K562 (cell line): ENCODE measurements around the gene RGS6. TPM values are rescaled to one million over a fixed set of nuclear protein-coding genes. Genes with fewer than 3 reads are reported as not detected.

Source experiments
- ATAC-seq: fragments of 200-7000 bp; cut with Tn5 transposase; 3 replicates; pipeline ENCODE4 v1.9.1; 2020; ENCODE audit warnings: moderate library complexity
- BruUV-seq: library from RNA; stranded (reverse); fragments of 400-500 nt; replicated peaks from 2 replicates; lab custom pipeline; 2021; lab: Mats Ljungman, UMichigan
- CTCF ChIA-PET: fragments of 300-600 bp; formaldehyde crosslinking; extraction: SDS; loops from one replicate; lab custom pipeline; 2021; ENCODE audit warnings: low intra/inter-chr PET ratio; lab: Yijun Ruan, JAX
- POLR2A ChIA-PET: fragments of 300-600, 350-650 bp; sonication (Branson Sonifier 250); formaldehyde crosslinking; extraction: SDS; loops from one replicate; lab custom pipeline; 2021; ENCODE audit warnings: antibody characterized with exemption, inconsistent platforms; lab: Yijun Ruan, JAX
- DNase-seq, 4 experiments: peaks; one replicate each; pipeline versions ENCODE4 v3.0.0 to v3.0.0-alpha.2; 2011 to 2018; ENCODE audit warnings: low spot score in 3 of 4, mixed read lengths in 3 of 4; ENCODE audit errors: extremely low read depth in 1 of 4
- FAIRE-seq: peaks from 2 replicates; lab custom pipeline; 2011; peaks lifted over from hg19 to GRCh38; lab: Jason Lieb, UNC
- H2AFZ ChIP-seq: 2 replicates; pipeline ENCODE4 v1.6.0; 2011; ENCODE audit warnings: low read depth, low read length, control low read depth, inconsistent platforms
- H3K27ac ChIP-seq: fragments of 200-600 bp; 3 replicates; pipeline ENCODE4 v1.8.0; 2011; ENCODE audit warnings: low read depth, mild to moderate bottlenecking, control low read depth, inconsistent platforms, low read length, moderate library complexity, mixed read lengths; ENCODE audit errors: extremely low read depth
- H3K27me3 ChIP-seq, 2 experiments: fragments of 300-600 bp in 1 of 2; 2 replicates in 1 of 2; 3 replicates in 1 of 2; pipeline versions ENCODE4 v1.6.0 to v1.8.0; 2011; ENCODE audit warnings: inconsistent platforms in 2 of 2, low read length in 2 of 2, mild to moderate bottlenecking in 1 of 2, mixed read lengths in 1 of 2, moderate library complexity in 1 of 2; ENCODE audit not compliant: control insufficient read depth in 2 of 2, insufficient read depth in 2 of 2
- H3K36me3 ChIP-seq: fragments of 300-600 bp; 3 replicates; pipeline ENCODE4 v1.8.0; 2011; ENCODE audit warnings: mild to moderate bottlenecking, low read length, inconsistent platforms; ENCODE audit not compliant: control insufficient read depth, insufficient read depth
- H3K4me1 ChIP-seq, 2 experiments: fragments of 200-600 bp in 1 of 2; replicated peaks in 1 of 2; 2 replicates in 1 of 2; 3 replicates in 1 of 2; pipeline versions ENCODE4 v1.5.1 to v1.8.0; 2011; ENCODE audit warnings: inconsistent platforms in 2 of 2, low read length in 2 of 2, mild to moderate bottlenecking in 1 of 2, mixed read lengths in 1 of 2, moderate library complexity in 1 of 2; ENCODE audit not compliant: control insufficient read depth in 2 of 2, insufficient read depth in 2 of 2
- H3K4me2 ChIP-seq: 2 replicates; pipeline ENCODE4 v1.6.1; 2011; ENCODE audit warnings: low read length, control low read depth, inconsistent platforms, mixed read lengths; ENCODE audit not compliant: insufficient read depth
- H3K4me3 ChIP-seq: fragments of 200-600 bp; sonication (generic), shearing (Covaris generic); 2 replicates; pipeline ENCODE4 v1.5.1; 2016; ENCODE audit warnings: control low read depth, inconsistent platforms
- H3K79me2 ChIP-seq: fragments of 200-600 bp; 3 replicates; pipeline ENCODE4 v1.8.0; 2011; ENCODE audit warnings: low read length, inconsistent platforms; ENCODE audit not compliant: control insufficient read depth, insufficient read depth
- H3K9ac ChIP-seq, 2 experiments: 2 replicates each; pipeline versions ENCODE4 v1.6.0 to v1.6.1; 2011; ENCODE audit warnings: low read depth in 2 of 2, low read length in 2 of 2, control low read depth in 1 of 2, inconsistent platforms in 1 of 2, mild to moderate bottlenecking in 1 of 2, mixed read lengths in 1 of 2; ENCODE audit not compliant: insufficient read depth in 1 of 2
- H3K9me1 ChIP-seq: one replicate; pipeline ENCODE4 v1.6.0; 2011; ENCODE audit warnings: inconsistent platforms, mild to moderate bottlenecking, low read length, moderate library complexity; ENCODE audit not compliant: control insufficient read depth, insufficient read depth
- H3K9me3 ChIP-seq: replicated peaks from 2 replicates; pipeline ENCODE4 v1.5.1; 2011; ENCODE audit warnings: low read depth, low read length, inconsistent platforms; ENCODE audit not compliant: control insufficient read depth, insufficient read depth
- H4K20me1 ChIP-seq: replicated peaks from 2 replicates; pipeline ENCODE4 v1.6.1; 2011; ENCODE audit warnings: low read length, inconsistent platforms, mixed read lengths; ENCODE audit not compliant: control insufficient read depth, insufficient read depth
- CXXC5 ChIP-seq: fragments of 250-450 bp; sonication (Bioruptor Pico); IDR thresholded peaks from 2 replicates; pipeline ENCODE4 v1.8.0; 2022; ENCODE audit warnings: inconsistent platforms, mild to moderate bottlenecking, moderate library complexity
- E2F1 ChIP-seq: sonication (generic); formaldehyde crosslinking; IDR thresholded peaks from 2 replicates; pipeline ENCODE4 v1.8.1; 2023; ENCODE audit warnings: mild to moderate bottlenecking, missing genetic modification reagents, moderate library complexity
- ESRRB ChIP-seq: fragments of 250-450 bp; sonication (Bioruptor Pico); IDR thresholded peaks from 2 replicates; pipeline ENCODE4 v1.5.0; 2020; ENCODE audit warnings: mild to moderate bottlenecking, moderate library complexity, borderline replicate concordance
- HCFC1 ChIP-seq: IDR thresholded peaks from 2 replicates; pipeline ENCODE4 v1.6.1; 2012; ENCODE audit warnings: low read depth, low read length, improper control_type of control experiment
- HES1 ChIP-seq: fragments of 450-650 bp; IDR thresholded peaks from 2 replicates; pipeline ENCODE4 v1.6.1; 2016; ENCODE audit warnings: low read depth, mild to moderate bottlenecking, moderate library complexity
- HMBOX1 ChIP-seq: sonication (generic); IDR thresholded peaks from 2 replicates; pipeline ENCODE4 v1.6.1; 2016
- JUND ChIP-seq, 2 experiments: IDR thresholded peaks; 2 replicates in 1 of 2; 3 replicates in 1 of 2; pipeline ENCODE4 v1.6.1; 2011; ENCODE audit warnings: borderline replicate concordance in 2 of 2, low read depth in 2 of 2, low read length in 2 of 2, improper control_type of control experiment in 1 of 2, missing biosample characterization in 1 of 2, missing genetic modification characterization in 1 of 2, missing genetic modification reagents in 1 of 2
- PHTF2 ChIP-seq: fragments of 250-450 bp; sonication (Bioruptor Pico); IDR thresholded peaks from 2 replicates; pipeline ENCODE4 v1.5.0; 2021; ENCODE audit warnings: mild to moderate bottlenecking
- PKNOX1 ChIP-seq: fragments of 450-650 bp; IDR thresholded peaks from 2 replicates; pipeline ENCODE4 v1.6.1; 2016
- SMARCB1 ChIP-seq: IDR thresholded peaks from 2 replicates; pipeline ENCODE4 v1.6.1; 2011; ENCODE audit warnings: improper control_type of control experiment, low read depth; ENCODE audit not compliant: insufficient read length
- ZBTB1 ChIP-seq: sonication (generic); formaldehyde crosslinking; IDR thresholded peaks from 2 replicates; pipeline ENCODE4 v1.8.1; 2023; ENCODE audit warnings: missing genetic modification reagents, low read depth, mild to moderate bottlenecking, borderline replicate concordance
- ZHX1 ChIP-seq: fragments of 150-350 bp; conservative IDR thresholded peaks from 2 replicates; pipeline ENCODE4 v1.6.1; 2014; ENCODE audit warnings: low read length
- ZNF121 ChIP-seq: sonication (generic); formaldehyde crosslinking; conservative IDR thresholded peaks from 2 replicates; pipeline ENCODE4 v1.8.0; 2022; ENCODE audit warnings: missing genetic modification reagents
- WGBS: fragments of 100-300 bp; shearing (Covaris generic); methylation state at CpG from one replicate; pipeline ENCODE4 v1.1.6; 2016; ENCODE audit warnings: low coverage, mixed read lengths; ENCODE audit not compliant: insufficient coverage; ENCODE audit errors: missing lambda C conversion rate; 5-methylcytosine and 5-hydroxymethylcytosine counted together
- in situ Hi-C: fragments of 300-500 bp; cut with MboI; formaldehyde crosslinking; loops from 4 replicates; pipeline ENCODE4 v1.15.0; 2018; ENCODE audit warnings: inconsistent platforms, mixed read lengths
- intact Hi-C: fragments of 100-400 bp; cut with micrococcal nuclease; formaldehyde crosslinking; loops from 2 replicates; pipeline ENCODE4 v1.14.2; 2022
- polyA plus RNA-seq, 8 experiments: library from polyadenylated mRNA; depleted of rRNA in 4 of 8; stranded (reverse) in 5 of 8; unstranded in 3 of 8; fragments of >200 nt; fragmentation: Nextera tagmentation in 2 of 8; fragmentation: Illumina TruSeq in 1 of 8; extraction: Ambion mirVana in 2 of 8; extraction: Trizol in 1 of 8; gene quantifications; 2 replicates each; pipeline versions ENCODE4 v1.2.1 to v1.2.3, GENCODE V29; 2011 to 2014; ENCODE audit warnings: inconsistent platforms in 1 of 8, missing spikeins in 1 of 8
- total RNA-seq, 7 experiments: library from RNA; depleted of rRNA in 6 of 7; stranded (reverse); fragments of >200 nt in 6 of 7; fragmentation: Illumina TruSeq in 2 of 7; extraction: Trizol in 2 of 7; gene quantifications; 2 replicates each; pipeline versions ENCODE4 v1.2.1 to v1.2.3, GENCODE V29; 2011 to 2021; ENCODE audit warnings: low replicate concordance in 1 of 7

RGS6 gene
- total and polyA plus RNA-seq, 9 of the 15 experiments (the other 6 are each of a cell fraction or from before 2014, with no cell fraction given) = not detected

GRCh38 chr14:72347118-72347517 lies 414.9 kb downstream of the RGS6 start (continued):
- TF ChIP-seq HMBOX1 (no peak), CXXC5 (CRISPR knock-in tag) (no peak), SMARCB1 (no peak), ZNF121 (CRISPR knock-in tag) (no peak), ZHX1 (no peak)
- TF ChIP-seq, all 486 proteins: peak for 0

GRCh38 chr14:72350215-72350614 lies 418.0 kb downstream of the RGS6 start:
- no peaks in the 10 kb centered on the region for H3K27me3 ChIP-seq
- BruUV-seq = no TSS peak
- no peak for ATAC-seq
- H3K79me2 ChIP-seq = no peaks in the 10 kb centered on the region
- H3K9ac ChIP-seq = no peak overlapping the region
- no peak overlapping the region for H2AFZ ChIP-seq
- in situ Hi-C loops = no loop called here
- H3K27ac ChIP-seq = no peak overlapping the region
- H4K20me1 ChIP-seq = no peaks in the 10 kb centered on the region; the same call in 1 of the 2 replicates
- H3K9me1 ChIP-seq = no peaks in the 10 kb centered on the region
- CTCF ChIA-PET = no interaction called here
- no peak for FAIRE-seq
- no peaks in the 10 kb centered on the region for H3K4me1 ChIP-seq
- no peaks in the 10 kb centered on the region for H3K36me3 ChIP-seq
- POLR2A ChIA-PET = no interaction called here
- H3K4me2 ChIP-seq = no peak overlapping the region
- no peak for DNase-seq
- WGBS = 0% methylated on average over 1 of the region's 1 CpG
- no peaks in the 10 kb centered on the region for H3K9me3 ChIP-seq
- intact Hi-C loops = no loop called here
- no peak overlapping the region for H3K4me3 ChIP-seq
- TF ChIP-seq PHTF2 (no peak), HCFC1 (no peak), ZBTB1 (no peak), ESRRB (CRISPR knock-in tag) (no peak), E2F1 (CRISPR knock-in tag) (no peak), PKNOX1 (no peak), JUND (IDR thresholded peaks at IDR 0.05; ENCODE audit: borderline replicate concordance, low read depth, low read length) (no peak), JUND (tag; IDR thresholded peaks at IDR 0.05; ENCODE audit: borderline replicate concordance, low read depth, low read length) (no peak), HES1 (no peak)
